Panc1 (cell line): ENCODE measurements around the gene CBY2. TPM values are rescaled to one million over a fixed set of nuclear protein-coding genes. Genes with fewer than 3 reads are reported as not detected.

ENCODE experiments used
- ATAC-seq: fragments of 200-7000 bp; cut with Tn5 transposase; 2 replicates; pipeline ENCODE4 v1.9.1; 2020; ENCODE audit warnings: mild to moderate bottlenecking, moderate library complexity
- BruUV-seq: library from RNA; stranded (reverse); fragments of 400-500 nt; replicated peaks from 2 replicates; lab custom pipeline; 2021; lab: Mats Ljungman, UMichigan
- CTCF ChIA-PET: fragments of 300-600 bp; sonication (Branson Sonifier 250); formaldehyde crosslinking; loops from one replicate; lab custom pipeline; 2022; ENCODE audit warnings: antibody characterized with exemption; lab: Charles Lee
- POLR2A ChIA-PET: fragments of 300-600 bp; sonication (Branson Sonifier 250); formaldehyde crosslinking; loops from one replicate; lab custom pipeline; 2022; ENCODE audit warnings: antibody characterized with exemption; lab: Charles Lee
- DNase-seq: peaks from one replicate; pipeline ENCODE4 v3.0.0-alpha.2; 2010; ENCODE audit warnings: low read depth, low spot score
- H3K27ac ChIP-seq: 2 replicates; pipeline ENCODE4 v1.5.1; 2011; ENCODE audit warnings: mild to moderate bottlenecking, low read length, inconsistent platforms
- H3K27me3 ChIP-seq: fragments of 200-500 bp; sonication (Bioruptor generic); 2 replicates; pipeline ENCODE4 v1.6.0; 2014; ENCODE audit warnings: low read length, inconsistent platforms; ENCODE audit not compliant: control insufficient read depth, insufficient read depth
- H3K36me3 ChIP-seq: fragments of 200-500 bp; sonication (Bioruptor generic); 2 replicates; pipeline ENCODE4 v1.5.1; 2014; ENCODE audit warnings: inconsistent platforms, mild to moderate bottlenecking, low read length, moderate library complexity; ENCODE audit not compliant: control insufficient read depth, insufficient read depth
- H3K4me1 ChIP-seq: 2 replicates; pipeline ENCODE4 v1.5.1; 2011; ENCODE audit warnings: inconsistent platforms, mild to moderate bottlenecking, low read length, moderate library complexity; ENCODE audit not compliant: control insufficient read depth, insufficient read depth
- H3K4me3 ChIP-seq, 2 experiments: 2 replicates each; pipeline ENCODE4 v1.5.1; 2011 to 2012; ENCODE audit warnings: low read depth in 2 of 2, low read length in 2 of 2, mild to moderate bottlenecking in 2 of 2, inconsistent platforms in 1 of 2, moderate library complexity in 1 of 2
- H3K9me3 ChIP-seq: fragments of 200-500 bp; sonication (Bioruptor generic); 2 replicates; pipeline ENCODE4 v1.5.1; 2014; ENCODE audit warnings: low read depth, mild to moderate bottlenecking, inconsistent platforms, low read length, moderate library complexity; ENCODE audit not compliant: control insufficient read depth, insufficient read depth
- POLR2AphosphoS5 ChIP-seq: IDR thresholded peaks from 2 replicates; pipeline ENCODE4 v1.6.1; 2012; ENCODE audit warnings: mild to moderate bottlenecking, low read depth, low read length, moderate library complexity
- SIN3A ChIP-seq: IDR thresholded peaks from 2 replicates; pipeline ENCODE4 v1.6.1; 2012; ENCODE audit warnings: low read depth, mild to moderate bottlenecking, low read length, moderate library complexity, borderline replicate concordance; ENCODE audit not compliant: insufficient read depth
- TCF7L2 ChIP-seq: IDR thresholded peaks from 2 replicates; pipeline ENCODE4 v1.6.1; 2011; ENCODE audit warnings: mild to moderate bottlenecking, low read depth, low read length, inconsistent platforms
- in situ Hi-C: cut with HindIII; loops from 2 replicates; pipeline ENCODE4 v1.10.0; 2016; ENCODE audit warnings: low sequenced_read_pairs, low pct_unique_long_range_greater_than_20kb
- intact Hi-C: fragments of 100-400 bp; cut with micrococcal nuclease; formaldehyde crosslinking; loops from one replicate; pipeline ENCODE4 v1.10.0; 2022; ENCODE audit not compliant: unreplicated experiment
- total RNA-seq: library from RNA; stranded (reverse); gene quantifications from one replicate; pipeline ENCODE4 v1.2.1, GENCODE V29; 2021; ENCODE audit not compliant: unreplicated experiment
- TF ChIP-seq, protein P1 (sequence below): fragments of 450-650 bp; IDR thresholded peaks from 2 replicates; pipeline ENCODE4 v1.5.1; 2017; ENCODE audit warnings: mild to moderate bottlenecking
- TF ChIP-seq, protein P2 (sequence below), 2 experiments: IDR thresholded peaks; 2 replicates each; pipeline ENCODE4 v1.6.1; 2011 to 2012; ENCODE audit warnings: low read depth in 2 of 2, control low read depth in 1 of 2, low read length in 1 of 2, mild to moderate bottlenecking in 1 of 2, moderate library complexity in 1 of 2; ENCODE audit not compliant: insufficient read depth in 1 of 2

The CBY2 gene
- total RNA-seq, 1 experiment from 2014 or later = not detected

DNA sequence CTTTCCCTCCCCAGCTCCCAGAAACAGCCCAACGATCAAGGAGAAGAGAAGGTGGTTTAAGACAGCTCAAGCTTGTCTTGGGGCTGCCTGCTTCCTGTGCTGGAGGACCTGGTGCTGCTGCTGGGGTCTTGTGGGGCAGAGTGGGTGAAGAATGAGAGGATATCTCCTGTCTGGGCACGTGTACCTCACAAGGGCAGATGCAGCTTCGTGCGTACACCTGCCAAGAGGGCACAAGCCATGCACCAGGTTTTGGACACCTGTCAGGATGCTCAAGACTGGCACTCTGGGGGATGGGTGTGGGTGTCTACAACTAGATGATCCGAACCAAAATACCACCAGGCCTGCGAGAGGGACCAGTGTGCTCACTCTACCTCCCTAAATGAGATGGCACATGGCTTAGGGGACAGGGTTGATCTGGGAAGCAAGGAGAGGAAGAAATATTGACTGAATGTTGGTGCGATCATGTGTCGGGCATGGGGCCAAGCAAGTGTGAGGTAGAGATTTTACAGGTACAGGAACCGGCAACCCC is 2.2 kb downstream of the CBY2 start:
- no peaks in the 10 kb centered on the region; the same call in 1 of the 2 replicates for H3K27me3 ChIP-seq
- ChIA-PET CTCF (no interaction called here), POLR2A (no interaction called here)
- in situ Hi-C loops = no loop called here
- no TSS peak for BruUV-seq
- H3K4me1 ChIP-seq = no peaks in the 10 kb centered on the region
- no peak overlapping the region for H3K4me3 ChIP-seq
- intact Hi-C loops = no loop called here
- ATAC-seq (no peak), DNase-seq (no peak)
- no peak overlapping the region for H3K27ac ChIP-seq
- H3K36me3 ChIP-seq = no peaks in the 10 kb centered on the region
- no peaks in the 10 kb centered on the region for H3K9me3 ChIP-seq
- TF ChIP-seq, protein P1, sequence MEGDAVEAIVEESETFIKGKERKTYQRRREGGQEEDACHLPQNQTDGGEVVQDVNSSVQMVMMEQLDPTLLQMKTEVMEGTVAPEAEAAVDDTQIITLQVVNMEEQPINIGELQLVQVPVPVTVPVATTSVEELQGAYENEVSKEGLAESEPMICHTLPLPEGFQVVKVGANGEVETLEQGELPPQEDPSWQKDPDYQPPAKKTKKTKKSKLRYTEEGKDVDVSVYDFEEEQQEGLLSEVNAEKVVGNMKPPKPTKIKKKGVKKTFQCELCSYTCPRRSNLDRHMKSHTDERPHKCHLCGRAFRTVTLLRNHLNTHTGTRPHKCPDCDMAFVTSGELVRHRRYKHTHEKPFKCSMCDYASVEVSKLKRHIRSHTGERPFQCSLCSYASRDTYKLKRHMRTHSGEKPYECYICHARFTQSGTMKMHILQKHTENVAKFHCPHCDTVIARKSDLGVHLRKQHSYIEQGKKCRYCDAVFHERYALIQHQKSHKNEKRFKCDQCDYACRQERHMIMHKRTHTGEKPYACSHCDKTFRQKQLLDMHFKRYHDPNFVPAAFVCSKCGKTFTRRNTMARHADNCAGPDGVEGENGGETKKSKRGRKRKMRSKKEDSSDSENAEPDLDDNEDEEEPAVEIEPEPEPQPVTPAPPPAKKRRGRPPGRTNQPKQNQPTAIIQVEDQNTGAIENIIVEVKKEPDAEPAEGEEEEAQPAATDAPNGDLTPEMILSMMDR = no peak
- no peak for TF ChIP-seq SIN3A
- TF ChIP-seq, protein P2, sequence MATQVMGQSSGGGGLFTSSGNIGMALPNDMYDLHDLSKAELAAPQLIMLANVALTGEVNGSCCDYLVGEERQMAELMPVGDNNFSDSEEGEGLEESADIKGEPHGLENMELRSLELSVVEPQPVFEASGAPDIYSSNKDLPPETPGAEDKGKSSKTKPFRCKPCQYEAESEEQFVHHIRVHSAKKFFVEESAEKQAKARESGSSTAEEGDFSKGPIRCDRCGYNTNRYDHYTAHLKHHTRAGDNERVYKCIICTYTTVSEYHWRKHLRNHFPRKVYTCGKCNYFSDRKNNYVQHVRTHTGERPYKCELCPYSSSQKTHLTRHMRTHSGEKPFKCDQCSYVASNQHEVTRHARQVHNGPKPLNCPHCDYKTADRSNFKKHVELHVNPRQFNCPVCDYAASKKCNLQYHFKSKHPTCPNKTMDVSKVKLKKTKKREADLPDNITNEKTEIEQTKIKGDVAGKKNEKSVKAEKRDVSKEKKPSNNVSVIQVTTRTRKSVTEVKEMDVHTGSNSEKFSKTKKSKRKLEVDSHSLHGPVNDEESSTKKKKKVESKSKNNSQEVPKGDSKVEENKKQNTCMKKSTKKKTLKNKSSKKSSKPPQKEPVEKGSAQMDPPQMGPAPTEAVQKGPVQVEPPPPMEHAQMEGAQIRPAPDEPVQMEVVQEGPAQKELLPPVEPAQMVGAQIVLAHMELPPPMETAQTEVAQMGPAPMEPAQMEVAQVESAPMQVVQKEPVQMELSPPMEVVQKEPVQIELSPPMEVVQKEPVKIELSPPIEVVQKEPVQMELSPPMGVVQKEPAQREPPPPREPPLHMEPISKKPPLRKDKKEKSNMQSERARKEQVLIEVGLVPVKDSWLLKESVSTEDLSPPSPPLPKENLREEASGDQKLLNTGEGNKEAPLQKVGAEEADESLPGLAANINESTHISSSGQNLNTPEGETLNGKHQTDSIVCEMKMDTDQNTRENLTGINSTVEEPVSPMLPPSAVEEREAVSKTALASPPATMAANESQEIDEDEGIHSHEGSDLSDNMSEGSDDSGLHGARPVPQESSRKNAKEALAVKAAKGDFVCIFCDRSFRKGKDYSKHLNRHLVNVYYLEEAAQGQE (IDR thresholded peaks at IDR 0.05; ENCODE audit: insufficient read depth in 1 of 2, low read depth in 2 of 2, low read length in 1 of 2) = no peak
- TF ChIP-seq POLR2AphosphoS5 = no peak
- TF ChIP-seq TCF7L2 = no peak

GRCh38 chr13:45704854-45705695 is 3.0 kb downstream of the CBY2 start:
- DNase-seq = no peak
- H3K36me3 ChIP-seq = no peaks in the 10 kb centered on the region
- ATAC-seq = no peak
- POLR2A ChIA-PET = interaction anchor here (0.5 kb wide), 1 partner anchor 305 kb away, joined by 3 read pairs; no protein-coding TSS in a partner anchor
- no peaks in the 10 kb centered on the region for H3K9me3 ChIP-seq
- no peaks in the 10 kb centered on the region; the same call in 1 of the 2 replicates for H3K27me3 ChIP-seq
- no peak overlapping the region for H3K4me3 ChIP-seq
- no peaks in the 10 kb centered on the region for H3K4me1 ChIP-seq
- in situ Hi-C loops (no loop called here), intact Hi-C loops (no loop called here)
- no TSS peak for BruUV-seq
- no peak overlapping the region for H3K27ac ChIP-seq
- TF ChIP-seq, protein P2 (IDR thresholded peaks at IDR 0.05; ENCODE audit: insufficient read depth in 1 of 2, low read depth in 2 of 2, low read length in 1 of 2) = no peak
- TF ChIP-seq POLR2AphosphoS5 = no peak
- no peak for TF ChIP-seq TCF7L2
- TF ChIP-seq, protein P1 = no peak
- TF ChIP-seq SIN3A = no peak
- CTCF ChIA-PET = no interaction called here
